Panc1 (cell line): ENCODE data around the gene KCNQ2.

Experiments
- POLR2AphosphoS5 ChIP-seq: IDR thresholded peaks from 2 replicates; pipeline ENCODE4 v1.6.1; 2012; ENCODE audit warnings: mild to moderate bottlenecking, low read depth, low read length, moderate library complexity
- TF ChIP-seq, protein P1 (sequence below): fragments of 450-650 bp; IDR thresholded peaks from 2 replicates; pipeline ENCODE4 v1.5.1; 2017; ENCODE audit warnings: mild to moderate bottlenecking
- TF ChIP-seq, protein P2 (sequence below), 2 experiments: IDR thresholded peaks; 2 replicates each; pipeline ENCODE4 v1.6.1; 2011 to 2012; ENCODE audit warnings: low read depth in 2 of 2, control low read depth in 1 of 2, low read length in 1 of 2, mild to moderate bottlenecking in 1 of 2, moderate library complexity in 1 of 2; ENCODE audit not compliant: insufficient read depth in 1 of 2

DNA sequence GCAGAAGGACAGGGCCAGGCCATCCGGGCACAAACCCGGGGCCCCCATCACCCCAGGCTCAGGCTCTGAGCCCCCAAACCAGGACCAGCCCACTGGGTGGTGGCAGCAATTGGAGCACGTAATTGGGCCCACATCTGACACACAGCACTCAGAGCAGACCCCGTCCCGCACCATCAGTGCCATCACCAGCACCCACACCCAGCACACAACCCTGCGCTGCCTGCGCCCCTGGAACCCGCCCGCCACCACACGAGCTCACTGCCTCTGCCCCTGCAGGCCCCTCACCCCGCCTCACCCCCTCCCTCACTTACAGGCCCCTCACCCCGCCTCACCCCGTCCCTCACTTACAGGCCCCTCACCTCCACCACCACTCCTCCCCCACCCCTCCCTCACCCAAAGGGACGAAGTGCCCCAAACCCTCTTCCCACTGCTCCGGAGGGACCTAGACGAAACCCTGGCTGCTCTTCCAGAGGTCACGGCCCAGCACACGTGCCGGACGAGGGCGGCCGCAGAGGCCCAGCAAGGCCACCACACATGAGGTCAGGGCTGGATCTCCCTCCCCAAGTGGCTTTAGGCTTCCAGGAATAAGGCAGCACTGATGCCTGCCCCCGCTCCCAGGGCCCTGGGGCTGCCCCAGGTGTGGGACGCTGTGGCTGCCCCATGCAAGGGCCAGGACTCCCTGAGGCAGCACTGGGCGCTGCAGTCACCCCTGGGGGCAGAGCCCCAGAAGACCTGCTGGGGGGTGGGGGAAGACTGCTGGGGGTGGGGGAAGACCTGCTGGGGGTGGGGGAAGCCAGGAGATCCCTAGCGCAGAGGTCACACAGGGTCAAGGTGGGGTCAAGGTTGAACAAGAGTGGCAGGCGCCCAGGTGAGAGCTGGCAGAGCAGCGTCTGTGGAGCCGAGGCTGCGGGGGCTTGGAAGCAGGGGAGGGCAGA, 22.4 kb downstream of the KCNQ2 start:
- TF ChIP-seq, protein P1, sequence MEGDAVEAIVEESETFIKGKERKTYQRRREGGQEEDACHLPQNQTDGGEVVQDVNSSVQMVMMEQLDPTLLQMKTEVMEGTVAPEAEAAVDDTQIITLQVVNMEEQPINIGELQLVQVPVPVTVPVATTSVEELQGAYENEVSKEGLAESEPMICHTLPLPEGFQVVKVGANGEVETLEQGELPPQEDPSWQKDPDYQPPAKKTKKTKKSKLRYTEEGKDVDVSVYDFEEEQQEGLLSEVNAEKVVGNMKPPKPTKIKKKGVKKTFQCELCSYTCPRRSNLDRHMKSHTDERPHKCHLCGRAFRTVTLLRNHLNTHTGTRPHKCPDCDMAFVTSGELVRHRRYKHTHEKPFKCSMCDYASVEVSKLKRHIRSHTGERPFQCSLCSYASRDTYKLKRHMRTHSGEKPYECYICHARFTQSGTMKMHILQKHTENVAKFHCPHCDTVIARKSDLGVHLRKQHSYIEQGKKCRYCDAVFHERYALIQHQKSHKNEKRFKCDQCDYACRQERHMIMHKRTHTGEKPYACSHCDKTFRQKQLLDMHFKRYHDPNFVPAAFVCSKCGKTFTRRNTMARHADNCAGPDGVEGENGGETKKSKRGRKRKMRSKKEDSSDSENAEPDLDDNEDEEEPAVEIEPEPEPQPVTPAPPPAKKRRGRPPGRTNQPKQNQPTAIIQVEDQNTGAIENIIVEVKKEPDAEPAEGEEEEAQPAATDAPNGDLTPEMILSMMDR, result no peak
- TF ChIP-seq, protein P2, sequence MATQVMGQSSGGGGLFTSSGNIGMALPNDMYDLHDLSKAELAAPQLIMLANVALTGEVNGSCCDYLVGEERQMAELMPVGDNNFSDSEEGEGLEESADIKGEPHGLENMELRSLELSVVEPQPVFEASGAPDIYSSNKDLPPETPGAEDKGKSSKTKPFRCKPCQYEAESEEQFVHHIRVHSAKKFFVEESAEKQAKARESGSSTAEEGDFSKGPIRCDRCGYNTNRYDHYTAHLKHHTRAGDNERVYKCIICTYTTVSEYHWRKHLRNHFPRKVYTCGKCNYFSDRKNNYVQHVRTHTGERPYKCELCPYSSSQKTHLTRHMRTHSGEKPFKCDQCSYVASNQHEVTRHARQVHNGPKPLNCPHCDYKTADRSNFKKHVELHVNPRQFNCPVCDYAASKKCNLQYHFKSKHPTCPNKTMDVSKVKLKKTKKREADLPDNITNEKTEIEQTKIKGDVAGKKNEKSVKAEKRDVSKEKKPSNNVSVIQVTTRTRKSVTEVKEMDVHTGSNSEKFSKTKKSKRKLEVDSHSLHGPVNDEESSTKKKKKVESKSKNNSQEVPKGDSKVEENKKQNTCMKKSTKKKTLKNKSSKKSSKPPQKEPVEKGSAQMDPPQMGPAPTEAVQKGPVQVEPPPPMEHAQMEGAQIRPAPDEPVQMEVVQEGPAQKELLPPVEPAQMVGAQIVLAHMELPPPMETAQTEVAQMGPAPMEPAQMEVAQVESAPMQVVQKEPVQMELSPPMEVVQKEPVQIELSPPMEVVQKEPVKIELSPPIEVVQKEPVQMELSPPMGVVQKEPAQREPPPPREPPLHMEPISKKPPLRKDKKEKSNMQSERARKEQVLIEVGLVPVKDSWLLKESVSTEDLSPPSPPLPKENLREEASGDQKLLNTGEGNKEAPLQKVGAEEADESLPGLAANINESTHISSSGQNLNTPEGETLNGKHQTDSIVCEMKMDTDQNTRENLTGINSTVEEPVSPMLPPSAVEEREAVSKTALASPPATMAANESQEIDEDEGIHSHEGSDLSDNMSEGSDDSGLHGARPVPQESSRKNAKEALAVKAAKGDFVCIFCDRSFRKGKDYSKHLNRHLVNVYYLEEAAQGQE (IDR thresholded peaks at IDR 0.05; ENCODE audit: insufficient read depth in 1 of 2, low read depth in 2 of 2, low read length in 1 of 2), result no peak
- TF ChIP-seq POLR2AphosphoS5, result no peak
